Measurements from ENCODE around the gene TSNAX.

Gene TSNAX

DNA sequence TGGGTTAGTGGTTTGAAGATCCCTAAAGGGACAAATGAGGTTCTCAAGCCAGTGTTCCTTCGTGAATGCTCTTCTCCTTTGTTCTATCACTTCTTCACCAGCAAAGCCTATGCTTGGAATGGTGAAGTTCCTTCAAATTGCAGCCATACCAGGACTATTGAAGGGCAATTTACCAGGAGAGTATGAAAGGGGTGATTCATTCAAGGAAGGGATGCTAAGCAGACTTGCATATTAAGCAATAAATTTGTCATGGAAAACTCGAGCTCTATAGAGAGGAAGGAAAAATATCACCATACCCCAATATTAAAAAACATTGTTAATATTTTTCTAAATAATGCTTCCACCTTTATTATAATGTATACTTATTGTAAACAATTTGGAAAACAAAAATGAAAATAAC lies 9.3 kb upstream of the TSNAX start:
- DNase-seq: no peak

- DNase-seq: no peak
Measured at GRCh38 chr1:231522038-231522437, 6.4 kb upstream of the TSNAX start.

DNA sequence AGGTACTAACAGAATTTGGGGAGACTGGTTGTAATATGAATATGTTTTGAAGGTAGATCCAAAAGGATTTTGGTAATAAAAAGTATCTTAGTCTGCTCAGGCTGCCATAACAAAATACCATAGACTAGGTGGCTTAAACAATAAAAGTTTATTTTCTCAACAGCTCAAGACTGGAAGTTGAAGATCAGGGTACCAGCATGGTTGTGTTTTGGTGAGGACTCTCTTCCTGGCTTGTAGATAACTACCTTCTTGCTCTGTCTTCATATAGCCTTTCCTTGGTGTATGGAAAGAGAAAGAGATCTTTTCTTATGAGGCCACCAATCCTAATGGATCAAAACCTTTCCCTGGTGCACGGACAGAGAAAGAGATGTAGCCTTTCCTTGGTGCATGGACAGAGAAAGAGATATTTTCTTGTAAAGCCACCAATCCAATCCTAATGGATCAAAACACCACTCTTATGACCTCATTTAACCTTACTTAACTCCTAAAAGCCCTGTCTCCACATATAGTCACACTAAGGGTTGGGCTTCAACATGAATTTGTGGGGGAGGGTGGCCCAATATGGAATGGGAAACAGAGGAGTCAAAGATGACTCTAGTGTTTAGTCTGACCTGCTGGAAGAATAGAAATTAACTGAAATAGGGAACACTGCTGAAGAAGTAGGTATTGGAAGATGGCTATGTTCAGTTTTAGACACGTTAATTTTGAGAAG lies 5.4 kb upstream of the TSNAX start:
- no peak for DNase-seq

DNA sequence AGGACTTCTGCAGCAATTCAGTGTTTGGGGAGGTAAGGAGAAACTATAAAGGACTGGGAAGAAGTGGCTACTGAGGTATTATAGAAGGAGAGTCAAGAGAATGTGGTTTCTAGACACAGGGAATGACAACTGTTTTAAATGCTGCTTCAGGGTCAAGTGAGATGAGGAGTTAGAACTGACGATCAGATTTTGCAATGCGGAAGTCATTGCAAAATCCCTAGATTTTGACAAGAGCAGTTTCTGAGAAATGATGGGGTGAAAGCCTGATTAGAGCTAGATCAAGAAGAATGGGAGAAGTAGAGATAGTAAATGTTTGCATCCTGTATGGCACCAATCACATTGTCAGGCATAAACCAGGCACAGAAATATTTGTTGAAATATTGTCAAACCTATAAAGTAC lies 4.7 kb upstream of the TSNAX start:
- no peak for DNase-seq

- no peak for DNase-seq
Measured at GRCh38 chr1:231526536-231526935, 1.9 kb upstream of the TSNAX start.

GRCh38 chr1:231527586-231528171 lies 790 bp upstream of the TSNAX start:
- no peak for DNase-seq

DNA sequence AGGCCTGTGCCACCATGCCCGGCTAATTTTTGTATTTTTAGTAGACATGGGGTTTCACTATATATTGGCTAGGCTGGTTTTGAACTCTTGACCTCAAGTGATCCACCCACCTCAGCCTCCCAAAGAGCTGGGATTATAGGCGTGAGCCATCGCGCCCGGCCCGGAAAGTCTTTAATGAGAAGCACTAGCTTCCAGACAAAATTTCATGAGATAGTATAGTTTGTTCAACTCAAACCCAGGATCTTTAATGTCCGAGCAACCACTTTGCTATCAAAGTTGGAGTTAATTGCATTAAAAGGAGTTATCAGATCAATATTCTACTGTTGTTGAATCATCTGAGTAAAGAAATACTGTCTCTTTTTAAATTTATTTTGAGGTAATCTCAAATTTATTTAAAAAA lies 4.8 kb downstream of the TSNAX start:
- no peak for DNase-seq

DNA sequence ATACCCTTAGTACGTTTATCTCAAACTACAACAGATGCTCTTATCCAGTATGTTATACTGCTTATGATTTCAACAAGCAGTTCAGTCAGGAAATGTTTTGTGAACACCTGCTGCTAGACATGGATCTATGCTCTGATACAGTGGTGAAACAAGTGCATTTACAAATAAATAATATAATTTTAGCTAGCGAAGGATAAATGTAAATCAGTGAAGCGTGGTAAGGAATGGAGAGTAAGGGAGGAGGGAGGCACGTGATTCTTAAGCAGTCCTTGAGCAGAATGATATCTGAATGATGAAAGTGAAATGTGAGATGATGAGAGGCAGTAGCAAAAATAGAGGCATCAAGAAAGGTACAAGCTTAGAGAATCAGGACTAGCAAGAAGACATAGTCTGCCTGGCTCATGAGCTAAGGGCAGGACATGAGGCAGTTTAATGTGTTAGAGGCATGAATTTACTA lies 6.3 kb downstream of the TSNAX start:
- DNase-seq: no peak

DNA sequence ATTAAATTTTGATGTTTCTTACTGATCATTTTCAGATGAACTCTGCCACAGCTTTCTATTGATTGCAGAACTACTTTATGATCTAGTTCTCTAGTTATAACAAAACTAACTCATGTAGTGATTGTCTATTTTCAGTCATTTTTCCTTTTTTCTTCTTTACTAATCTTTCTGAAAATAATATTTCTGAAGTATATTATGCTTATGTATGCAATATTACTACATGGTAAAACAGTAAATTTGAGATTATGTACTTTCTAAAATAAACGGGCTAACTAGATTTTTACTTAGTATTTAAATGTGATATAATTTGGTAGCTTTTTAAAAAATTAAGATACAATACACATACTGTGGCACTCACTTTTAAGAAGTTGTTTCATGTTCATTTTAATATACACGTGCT lies 7.6 kb downstream of the TSNAX start:
- DNase-seq: no peak

- no peak for DNase-seq
Measured at GRCh38 chr1:231540847-231541246, 12.4 kb downstream of the TSNAX start.

DNA sequence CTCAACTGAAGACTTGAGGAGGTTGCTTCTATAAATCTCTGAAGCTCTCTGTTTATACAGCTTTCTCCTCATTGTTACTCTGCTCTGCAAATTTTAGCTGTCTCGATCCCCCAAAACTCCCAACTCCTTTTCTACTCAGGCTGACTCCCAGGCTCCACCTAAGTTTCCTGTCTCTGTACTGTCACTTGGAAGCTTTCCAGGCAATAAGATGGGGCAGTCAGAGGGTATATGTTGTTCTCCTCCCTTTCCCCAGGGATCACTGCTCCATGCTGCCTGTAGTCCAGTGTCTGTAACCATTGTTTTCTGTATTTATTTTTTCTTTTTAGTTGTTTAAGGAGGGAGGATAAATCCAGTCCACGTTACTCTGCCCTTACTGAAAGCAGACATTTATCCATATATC lies 13.4 kb downstream of the TSNAX start:
- no peak for DNase-seq

DNA sequence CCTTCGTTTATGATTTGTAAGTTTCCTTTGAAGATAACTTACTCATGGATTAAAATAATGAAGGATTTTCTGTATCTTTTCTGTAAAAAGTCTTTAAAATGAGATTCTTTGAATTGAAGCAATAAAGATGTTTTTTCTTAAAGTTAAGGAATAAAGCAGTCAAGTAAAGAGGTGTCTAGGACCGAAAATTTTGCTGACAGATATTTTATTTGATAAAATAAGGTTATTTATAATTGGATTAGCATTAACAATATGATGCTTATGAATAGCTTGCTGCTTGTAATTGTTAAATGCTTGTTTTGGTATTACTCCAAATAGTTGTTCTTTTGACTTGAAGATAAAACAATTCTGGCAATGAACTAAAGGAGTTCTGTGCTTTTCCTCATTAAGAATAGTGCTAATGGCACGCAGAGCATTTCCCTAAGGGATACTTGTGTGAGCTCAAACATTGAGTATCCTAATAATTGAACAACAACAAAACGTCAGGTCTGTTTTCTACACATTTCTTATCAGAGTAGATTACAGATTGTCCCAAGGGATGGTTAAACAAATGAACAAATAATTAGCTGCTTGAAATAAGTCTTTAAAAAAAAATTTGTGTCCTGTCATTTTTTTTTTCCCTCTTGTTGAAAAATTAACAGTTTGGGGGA lies 16.6 kb downstream of the TSNAX start:
- no peak for DNase-seq

- DNase-seq: no peak
Measured at GRCh38 chr1:231546693-231547092, 18.2 kb downstream of the TSNAX start.

- no peak for DNase-seq
Measured at GRCh38 chr1:231549733-231550447, 21.4 kb downstream of the TSNAX start.

DNA sequence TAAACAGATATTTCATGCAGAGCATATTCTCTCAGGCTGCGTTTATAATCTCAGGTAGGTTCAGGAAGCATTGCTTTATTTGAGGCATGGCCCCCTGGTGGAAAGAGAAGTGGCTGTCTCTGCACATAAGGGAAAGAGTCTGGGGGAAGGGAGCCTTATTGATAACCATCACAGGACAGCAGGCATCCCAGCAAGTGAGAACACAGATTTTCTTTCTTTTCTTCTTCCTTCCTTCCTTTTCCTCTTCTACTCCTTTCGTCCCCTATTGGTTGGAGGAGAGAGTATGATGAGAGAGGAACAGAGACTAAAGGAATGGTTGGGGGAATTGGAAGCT lies 21.9 kb downstream of the TSNAX start:
- DNase-seq: no peak

DNA sequence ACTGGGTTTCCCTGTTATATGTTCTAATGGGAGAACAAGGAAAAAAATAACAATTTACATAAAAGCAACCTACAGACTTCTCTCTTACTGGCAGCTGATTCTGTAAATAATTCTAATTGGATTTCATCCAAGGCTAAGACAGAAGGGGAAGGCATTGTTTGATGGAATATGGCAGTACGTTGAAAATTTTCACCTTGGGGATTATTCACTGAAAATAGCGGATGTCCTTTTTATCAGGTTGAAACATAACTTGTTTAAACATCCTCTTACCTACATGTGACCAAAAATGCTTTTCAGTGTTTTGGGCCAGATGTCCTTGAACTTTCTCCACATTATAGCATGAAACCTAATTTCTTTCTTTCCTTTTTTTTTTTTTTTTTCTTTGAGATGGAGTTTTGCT lies 24.9 kb downstream of the TSNAX start:
- DNase-seq: no peak

- DNase-seq: no peak
Measured at GRCh38 chr1:231554969-231555368, 26.5 kb downstream of the TSNAX start.

GRCh38 chr1:231557411-231557810 lies 28.9 kb downstream of the TSNAX start:
- no peak for DNase-seq

GRCh38 chr1:231557898-231558707 lies 29.6 kb downstream of the TSNAX start:
- DNase-seq: no peak

- DNase-seq: no peak
Measured at GRCh38 chr1:231558708-231559185, 30.3 kb downstream of the TSNAX start.

- no peak for DNase-seq
Measured at GRCh38 chr1:231561647-231562383, 33.3 kb downstream of the TSNAX start.

DNA sequence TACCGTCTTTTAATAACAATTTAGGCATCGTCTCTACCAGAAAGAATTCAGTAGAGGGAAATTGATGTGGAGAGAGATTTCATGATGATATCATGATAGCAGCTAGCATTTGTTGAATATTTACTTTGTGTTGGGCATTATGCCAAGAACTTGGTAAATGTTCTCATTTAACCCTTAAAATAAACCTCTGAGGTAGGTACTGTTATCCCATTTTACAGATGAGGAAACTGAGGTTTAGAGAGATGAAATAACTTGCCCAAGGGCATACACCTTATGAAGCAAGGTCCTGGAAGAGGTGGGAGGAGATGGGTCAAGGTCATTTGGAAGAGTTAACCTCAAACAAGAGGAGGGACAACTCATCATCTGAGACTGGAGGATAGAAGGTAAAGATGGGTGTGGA lies 34.8 kb downstream of the TSNAX start:
- no peak for DNase-seq
